Activated CD8-positive, alpha-beta memory T cell treated with anti-CD3 and anti-CD28 coated beads for 1 hour (primary cell): ENCODE results near the gene TMEM229B.

Experiments used
- DNase-seq, 2 donors: peaks; one replicate each; pipeline ENCODE4 v3.0.0-alpha.2; 2020; ENCODE audit warnings: low read depth in 1 of 2; ENCODE audit errors: extremely low read depth in 1 of 2

Gene TMEM229B

GRCh38 chr14:67487937-67488893 lies at the start of gene TMEM229B:
TMEM229B (minus strand) TSS chr14:67488721; CDS start chr14:67473923, 14,798 bp downstream.
- peak; percentile 31 to 39 for DNase-seq

- no peak for DNase-seq
Measured at GRCh38 chr14:67537736-67538135, 49.2 kb upstream of the TMEM229B start.

GRCh38 chr14:67536087-67536486 lies 47.6 kb upstream of the TMEM229B start:
- no peak for DNase-seq

GRCh38 chr14:67533754-67534085 lies 45.2 kb upstream of the TMEM229B start:
- DNase-seq = no peak

DNA sequence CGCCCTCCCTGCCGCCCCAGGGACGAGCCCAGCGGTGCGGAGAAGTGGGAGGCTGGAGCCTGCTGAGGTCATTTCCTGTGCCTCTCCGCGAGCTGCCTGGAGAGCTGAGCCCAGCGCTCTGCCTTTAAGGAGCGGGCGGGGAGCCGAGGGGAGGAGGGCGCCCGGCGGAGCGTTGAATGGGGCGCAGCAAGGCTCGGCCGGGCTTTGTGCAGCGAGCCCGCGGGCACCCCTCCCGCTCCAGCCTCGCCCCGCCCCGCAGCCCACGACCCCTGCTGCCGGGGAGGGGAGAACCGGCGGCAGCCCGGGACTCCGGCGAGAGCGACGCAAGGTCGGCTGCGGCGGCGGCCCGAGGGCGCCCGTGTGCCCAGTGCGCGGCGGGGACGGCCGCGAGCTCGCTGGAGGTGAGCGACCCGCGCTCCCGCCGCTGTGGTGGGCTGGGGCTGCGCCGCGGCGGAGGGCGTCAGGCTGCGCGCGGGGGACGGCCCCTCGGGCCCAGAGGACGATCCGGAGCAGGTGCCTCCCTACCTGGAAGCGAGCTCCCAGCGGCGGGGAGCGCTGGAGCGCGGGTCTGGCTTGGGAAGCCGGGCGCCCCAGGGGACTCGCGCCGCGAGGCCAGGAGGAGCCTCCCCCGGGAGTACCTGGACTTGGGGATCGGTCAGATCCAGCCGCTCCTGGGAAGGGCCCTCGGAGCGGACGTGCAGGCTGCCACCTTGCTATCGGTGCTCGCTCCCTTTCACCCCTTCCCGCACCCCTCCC lies 44.7 kb upstream of the TMEM229B start, which contains the start of gene PLEKHH1:
Gene PLEKHH1 (plus strand): TSS at position 293 of the 756 bp plus-strand sequence. CDS start 8,578 bp downstream, outside the sequence.
- DNase-seq = peak; percentile 8 to 28

GRCh38 chr14:67532606-67532997 lies 44.1 kb upstream of the TMEM229B start:
- DNase-seq = no peak

DNA sequence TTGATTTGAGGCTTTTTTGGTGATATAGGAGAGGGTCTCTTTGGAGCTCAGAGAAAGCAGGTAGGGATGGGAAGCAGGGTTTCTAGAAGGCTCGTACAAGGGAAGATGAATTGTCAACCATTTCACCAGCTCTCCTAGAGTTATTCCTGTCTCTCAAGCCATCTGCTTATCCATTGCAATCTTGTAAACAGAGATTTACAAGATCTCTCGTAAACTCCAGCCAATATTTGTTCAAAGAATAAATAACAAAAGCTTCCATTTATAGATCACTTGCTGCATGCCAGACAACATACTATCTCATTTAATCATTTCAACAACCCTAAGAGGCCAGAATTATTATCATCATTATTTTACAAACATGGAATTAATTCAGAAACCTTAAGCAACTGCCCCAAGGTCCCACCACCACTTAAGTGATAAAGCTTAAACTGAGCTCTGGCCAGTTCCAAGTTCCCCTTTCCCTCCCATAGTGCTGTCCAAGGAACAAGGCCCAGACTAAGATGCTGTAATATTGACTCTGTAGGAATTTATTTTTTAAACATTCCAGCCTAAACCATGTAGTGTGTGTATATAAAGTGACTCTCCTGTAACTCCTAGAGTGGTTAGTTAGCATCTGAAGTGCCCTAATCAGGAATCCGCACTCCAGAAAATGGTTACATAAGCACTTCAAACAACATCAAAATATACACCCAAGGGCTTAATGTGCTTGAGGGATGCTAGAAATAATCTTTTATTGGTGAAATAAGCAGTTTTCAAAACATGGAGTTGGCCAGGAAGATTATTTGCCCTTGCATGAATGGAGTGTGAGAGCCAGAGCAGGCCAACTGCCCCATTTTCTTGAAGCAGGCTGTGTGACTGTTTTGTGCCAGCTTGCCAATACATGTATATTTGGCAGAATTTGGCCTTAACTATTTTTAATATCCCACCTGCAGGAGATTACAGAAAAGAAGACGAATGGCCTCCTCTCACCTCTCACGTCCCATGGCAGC lies 41.7 kb upstream of the TMEM229B start:
- DNase-seq = no peak

- no peak for DNase-seq
Measured at GRCh38 chr14:67528276-67528675, 39.8 kb upstream of the TMEM229B start.

GRCh38 chr14:67527756-67528155 lies 39.2 kb upstream of the TMEM229B start:
- no peak for DNase-seq

DNA sequence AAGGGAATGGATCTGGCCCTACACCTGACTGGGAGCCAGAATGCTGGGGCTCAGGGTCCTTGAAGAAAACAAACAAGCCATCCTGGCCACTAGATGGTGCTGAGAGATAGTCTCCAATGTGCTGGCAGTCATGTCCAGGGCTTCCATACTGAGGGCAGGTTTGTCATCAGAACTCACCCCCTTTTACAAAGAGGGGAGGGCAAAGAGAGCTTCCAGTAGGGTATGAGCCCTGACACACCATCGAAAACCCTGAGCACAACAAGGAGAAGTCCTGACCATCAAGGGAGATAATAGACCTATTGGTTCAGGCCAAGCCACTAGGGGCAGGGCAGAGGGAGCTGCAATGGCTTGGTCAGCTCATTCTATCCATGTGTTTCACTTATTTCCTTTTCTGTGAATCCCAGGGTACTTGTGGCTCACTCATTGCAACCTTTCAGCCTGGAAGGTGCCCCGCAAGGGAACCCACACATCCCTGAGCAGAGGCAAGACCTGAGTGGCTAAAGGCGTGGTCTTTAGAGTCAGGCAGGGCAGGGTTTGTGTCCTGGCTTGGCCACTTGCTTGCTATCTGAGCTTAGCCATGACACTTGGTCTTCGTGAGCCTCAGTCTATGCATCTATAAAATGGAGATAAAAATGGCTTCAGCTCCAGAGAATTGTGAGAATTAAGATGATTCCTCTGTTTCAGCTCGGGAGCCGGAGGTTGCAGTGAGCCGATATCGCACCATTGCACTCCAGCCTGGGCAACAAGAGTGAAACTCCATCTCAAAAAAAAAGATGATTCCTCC lies 38.3 kb upstream of the TMEM229B start:
- DNase-seq = no peak

DNA sequence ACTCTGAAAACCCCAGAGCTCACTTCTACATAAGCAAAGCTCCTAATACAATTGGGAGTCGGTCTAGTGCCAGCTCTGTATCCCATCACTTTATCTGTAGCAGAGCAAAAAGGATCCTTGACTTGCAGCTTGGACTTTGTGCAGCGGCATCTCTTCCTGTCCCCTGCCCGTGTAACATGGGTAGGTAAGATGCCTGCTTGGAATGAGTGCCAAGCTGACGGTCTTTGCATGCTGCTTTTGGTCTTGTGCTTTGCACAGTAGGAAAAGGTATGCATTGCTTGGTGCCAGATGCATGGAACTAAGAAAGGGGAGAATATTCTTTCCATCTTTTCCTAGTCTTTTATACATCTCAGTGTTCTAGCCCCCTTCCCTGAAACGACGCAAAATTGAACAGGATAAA lies 37.7 kb upstream of the TMEM229B start:
- DNase-seq = no peak

DNA sequence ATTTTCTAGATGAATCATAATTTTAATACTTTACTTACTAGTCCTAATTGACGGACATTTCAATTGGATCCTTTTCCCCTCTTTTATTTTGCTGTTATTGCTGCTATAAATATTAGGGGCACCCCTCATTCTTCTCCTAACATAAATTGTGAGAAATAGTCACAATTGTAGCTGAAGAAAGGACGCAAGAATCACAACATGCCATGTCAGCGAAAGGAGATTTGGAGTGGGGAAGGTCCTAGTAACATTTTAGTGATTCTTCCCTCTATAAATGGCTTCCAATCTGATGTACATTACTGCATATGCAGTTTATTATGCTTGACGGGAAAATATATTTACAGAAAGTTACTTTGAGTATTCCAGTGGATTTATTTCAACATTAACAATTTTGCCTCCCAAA lies 36.9 kb upstream of the TMEM229B start:
- no peak for DNase-seq

- no peak for DNase-seq
Measured at GRCh38 chr14:67524634-67524963, 36.1 kb upstream of the TMEM229B start.

- no peak for DNase-seq
Measured at GRCh38 chr14:67523764-67524633, 35.5 kb upstream of the TMEM229B start.

DNA sequence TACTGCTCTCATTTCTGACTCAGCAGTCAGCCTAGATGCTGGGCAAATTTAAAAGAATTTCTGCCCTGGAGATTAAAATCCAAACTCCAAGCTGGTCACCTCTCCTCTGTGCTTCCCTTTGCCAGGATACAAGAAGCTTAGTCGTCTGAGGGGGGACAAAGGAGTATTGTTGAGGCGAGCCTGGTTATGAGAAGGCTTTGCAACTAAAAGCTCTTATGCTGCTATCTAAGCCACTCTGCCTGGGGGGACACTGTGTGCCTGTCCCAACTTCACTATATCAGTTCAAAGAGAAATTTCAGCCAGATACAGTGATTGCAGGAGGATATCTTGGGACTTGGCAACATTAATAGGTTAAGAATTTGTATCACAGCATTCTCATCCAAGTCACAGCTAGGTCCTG lies 33.7 kb upstream of the TMEM229B start:
- DNase-seq = no peak

- no peak for DNase-seq
Measured at GRCh38 chr14:67520482-67520881, 32.0 kb upstream of the TMEM229B start.

DNA sequence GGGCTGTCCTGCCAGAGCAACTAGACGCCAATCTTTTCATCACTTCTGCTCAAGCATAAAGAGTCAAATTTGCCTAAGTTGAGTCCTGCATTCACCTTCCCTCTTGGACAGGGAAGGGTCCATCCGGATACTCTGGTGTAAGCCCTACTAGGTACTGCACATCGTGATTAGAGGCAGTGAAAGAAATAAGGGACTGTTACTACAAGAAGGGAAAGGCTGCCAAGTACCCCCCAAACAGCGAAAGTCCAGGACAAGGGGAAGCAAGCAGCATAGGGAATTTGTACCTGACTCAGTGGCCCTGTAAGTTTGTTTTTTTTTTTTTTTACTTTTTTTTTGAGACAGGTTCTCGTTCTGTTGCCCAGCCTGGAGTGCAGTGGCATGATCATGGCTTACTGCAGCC lies 30.9 kb upstream of the TMEM229B start:
- DNase-seq = no peak

- no peak for DNase-seq
Measured at GRCh38 chr14:67517083-67517482, 28.6 kb upstream of the TMEM229B start.

DNA sequence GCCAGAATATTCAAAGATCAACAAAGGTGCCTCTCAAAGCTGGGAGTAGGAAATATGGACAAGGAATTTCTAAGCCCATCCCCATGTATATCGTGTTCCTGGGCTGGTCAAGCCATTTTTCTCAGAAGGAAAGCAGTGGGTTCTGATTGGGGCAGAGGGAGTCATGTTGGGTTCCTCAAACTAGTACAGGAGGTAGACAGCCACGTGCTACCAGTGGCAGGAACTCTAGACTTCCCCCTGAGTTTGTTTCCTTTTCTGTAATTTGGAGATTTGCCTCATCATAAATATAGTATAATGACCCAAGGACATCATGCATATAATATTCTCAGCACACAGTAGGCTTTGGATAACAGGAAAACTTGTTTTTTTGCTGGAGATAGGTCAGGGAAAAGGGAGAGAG lies 28.2 kb upstream of the TMEM229B start:
- no peak for DNase-seq
